PC-9 (cell line): ENCODE results near the gene SNX13.

Experiments used
- CTCF ChIP-seq: fragments of 200-600 bp; sonication (generic); conservative IDR thresholded peaks from 2 replicates; pipeline ENCODE4 v1.6.1; 2017; ENCODE audit warnings: mixed run types, antibody characterized with exemption, mild to moderate bottlenecking, moderate library complexity
- EZH2 ChIP-seq: fragments of 200-600 bp; sonication (generic); IDR thresholded peaks from 2 replicates; pipeline ENCODE4 v1.8.0; 2017; ENCODE audit warnings: antibody characterized with exemption, low read depth

GRCh38 chr7:17939606-17940301 lies 540 bp downstream of the SNX13 start:
- no peak for TF ChIP-seq CTCF
- no peak for TF ChIP-seq EZH2
